ENCODE results near the gene GNE. TPM values are rescaled to one million over a fixed set of nuclear protein-coding genes. Genes with fewer than 3 reads are reported as not detected.
A peak's percentile ranks its signal among the peaks of the same experiment; 100 is the strongest.

Gene GNE
- total and polyA plus RNA-seq, 2 of the 13 experiments (the other 11 are each of a cell fraction or from before 2014, with no cell fraction given) = 16.1 to 24.1 TPM

GRCh38 chr9:36190388-36191289 is 67.6 kb downstream of the GNE start, which contains the start of gene CLTA (continued):
- TF ChIP-seq, protein P1, sequence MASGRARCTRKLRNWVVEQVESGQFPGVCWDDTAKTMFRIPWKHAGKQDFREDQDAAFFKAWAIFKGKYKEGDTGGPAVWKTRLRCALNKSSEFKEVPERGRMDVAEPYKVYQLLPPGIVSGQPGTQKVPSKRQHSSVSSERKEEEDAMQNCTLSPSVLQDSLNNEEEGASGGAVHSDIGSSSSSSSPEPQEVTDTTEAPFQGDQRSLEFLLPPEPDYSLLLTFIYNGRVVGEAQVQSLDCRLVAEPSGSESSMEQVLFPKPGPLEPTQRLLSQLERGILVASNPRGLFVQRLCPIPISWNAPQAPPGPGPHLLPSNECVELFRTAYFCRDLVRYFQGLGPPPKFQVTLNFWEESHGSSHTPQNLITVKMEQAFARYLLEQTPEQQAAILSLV (CRISPR knock-in tag; IDR thresholded peaks at IDR 0.05; ENCODE audit: borderline replicate concordance) = peak; percentile 79
- TF ChIP-seq FOXK2 (IDR thresholded peaks at IDR 0.05) (peak; percentile 68; the same call in 1 of the 2 replicates), ZNF883 (CRISPR knock-in tag; IDR thresholded peaks at IDR 0.05; ENCODE audit: not compliant biosample characterization) (peak; percentile 82), ISL2 (CRISPR knock-in tag; IDR thresholded peaks at IDR 0.05) (peak; percentile 73; the same call in 1 of the 2 replicates), GATAD2A (CRISPR knock-in tag; IDR thresholded peaks at IDR 0.05) (peak; percentile 61), GPN1 (CRISPR knock-in tag; IDR thresholded peaks at IDR 0.05; ENCODE audit: borderline replicate concordance) (0 out of 2 replicates have a peak, but pooled peaks have one; percentile 43), ESRRA (CRISPR knock-in tag; IDR thresholded peaks at IDR 0.05; ENCODE audit: low read depth) (0 out of 2 replicates have a peak, but pooled peaks have one; percentile 28), CBX5 (CRISPR knock-in tag; IDR thresholded peaks at IDR 0.05; ENCODE audit: borderline replicate concordance) (peak; percentile 34; the same call in 1 of the 2 replicates), PAXIP1 (CRISPR knock-in tag; conservative IDR thresholded peaks at IDR 0.05) (peak; percentile 53; the same call in 1 of the 2 replicates), PLRG1 (conservative IDR thresholded peaks at IDR 0.05) (no peak), ZFX (CRISPR knock-in tag; IDR thresholded peaks at IDR 0.05; ENCODE audit: low read depth) (peak; percentile 92), ZNF724P (CRISPR knock-in tag; IDR thresholded peaks at IDR 0.05; ENCODE audit: borderline replicate concordance) (peak; percentile 90; the same call in 1 of the 2 replicates), CBX1 (IDR thresholded peaks at IDR 0.05; ENCODE audit: low read depth) (no peak), KMT2A (CRISPR knock-in tag; IDR thresholded peaks at IDR 0.05) (peak; percentile 96), NR0B2 (CRISPR knock-in tag; IDR thresholded peaks at IDR 0.05) (no peak; the same call in 1 of the 2 replicates), ZNF678 (CRISPR knock-in tag; IDR thresholded peaks at IDR 0.05) (peak; percentile 94)
- TF ChIP-seq, protein P2, sequence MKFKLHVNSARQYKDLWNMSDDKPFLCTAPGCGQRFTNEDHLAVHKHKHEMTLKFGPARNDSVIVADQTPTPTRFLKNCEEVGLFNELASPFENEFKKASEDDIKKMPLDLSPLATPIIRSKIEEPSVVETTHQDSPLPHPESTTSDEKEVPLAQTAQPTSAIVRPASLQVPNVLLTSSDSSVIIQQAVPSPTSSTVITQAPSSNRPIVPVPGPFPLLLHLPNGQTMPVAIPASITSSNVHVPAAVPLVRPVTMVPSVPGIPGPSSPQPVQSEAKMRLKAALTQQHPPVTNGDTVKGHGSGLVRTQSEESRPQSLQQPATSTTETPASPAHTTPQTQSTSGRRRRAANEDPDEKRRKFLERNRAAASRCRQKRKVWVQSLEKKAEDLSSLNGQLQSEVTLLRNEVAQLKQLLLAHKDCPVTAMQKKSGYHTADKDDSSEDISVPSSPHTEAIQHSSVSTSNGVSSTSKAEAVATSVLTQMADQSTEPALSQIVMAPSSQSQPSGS (CRISPR knock-in tag; IDR thresholded peaks at IDR 0.05) = peak; percentile 34; the same call in 1 of the 2 replicates
- TF ChIP-seq, protein P3, sequence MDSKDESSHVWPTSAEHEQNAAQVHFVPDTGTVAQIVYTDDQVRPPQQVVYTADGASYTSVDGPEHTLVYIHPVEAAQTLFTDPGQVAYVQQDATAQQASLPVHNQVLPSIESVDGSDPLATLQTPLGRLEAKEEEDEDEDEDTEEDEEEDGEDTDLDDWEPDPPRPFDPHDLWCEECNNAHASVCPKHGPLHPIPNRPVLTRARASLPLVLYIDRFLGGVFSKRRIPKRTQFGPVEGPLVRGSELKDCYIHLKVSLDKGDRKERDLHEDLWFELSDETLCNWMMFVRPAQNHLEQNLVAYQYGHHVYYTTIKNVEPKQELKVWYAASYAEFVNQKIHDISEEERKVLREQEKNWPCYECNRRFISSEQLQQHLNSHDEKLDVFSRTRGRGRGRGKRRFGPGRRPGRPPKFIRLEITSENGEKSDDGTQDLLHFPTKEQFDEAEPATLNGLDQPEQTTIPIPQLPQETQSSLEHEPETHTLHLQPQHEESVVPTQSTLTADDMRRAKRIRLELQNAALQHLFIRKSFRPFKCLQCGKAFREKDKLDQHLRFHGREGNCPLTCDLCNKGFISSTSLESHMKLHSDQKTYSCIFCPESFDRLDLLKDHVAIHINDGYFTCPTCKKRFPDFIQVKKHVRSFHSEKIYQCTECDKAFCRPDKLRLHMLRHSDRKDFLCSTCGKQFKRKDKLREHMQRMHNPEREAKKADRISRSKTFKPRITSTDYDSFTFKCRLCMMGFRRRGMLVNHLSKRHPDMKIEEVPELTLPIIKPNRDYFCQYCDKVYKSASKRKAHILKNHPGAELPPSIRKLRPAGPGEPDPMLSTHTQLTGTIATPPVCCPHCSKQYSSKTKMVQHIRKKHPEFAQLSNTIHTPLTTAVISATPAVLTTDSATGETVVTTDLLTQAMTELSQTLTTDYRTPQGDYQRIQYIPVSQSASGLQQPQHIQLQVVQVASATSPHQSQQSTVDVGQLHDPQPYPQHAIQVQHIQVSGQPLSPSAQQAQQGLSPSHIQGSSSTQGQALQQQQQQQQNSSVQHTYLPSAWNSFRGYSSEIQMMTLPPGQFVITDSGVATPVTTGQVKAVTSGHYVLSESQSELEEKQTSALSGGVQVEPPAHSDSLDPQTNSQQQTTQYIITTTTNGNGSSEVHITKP (CRISPR knock-in tag; IDR thresholded peaks at IDR 0.05; ENCODE audit: low read depth) = 0 out of 2 replicates have a peak, but pooled peaks have one; percentile 59
